Measurements from ENCODE around the gene LAMC2. TPM values are rescaled to one million over a fixed set of nuclear protein-coding genes. Genes with fewer than 3 reads are reported as not detected.

Gene LAMC2
- total RNA-seq, 1 donor from 2014 or later: not detected

DNA sequence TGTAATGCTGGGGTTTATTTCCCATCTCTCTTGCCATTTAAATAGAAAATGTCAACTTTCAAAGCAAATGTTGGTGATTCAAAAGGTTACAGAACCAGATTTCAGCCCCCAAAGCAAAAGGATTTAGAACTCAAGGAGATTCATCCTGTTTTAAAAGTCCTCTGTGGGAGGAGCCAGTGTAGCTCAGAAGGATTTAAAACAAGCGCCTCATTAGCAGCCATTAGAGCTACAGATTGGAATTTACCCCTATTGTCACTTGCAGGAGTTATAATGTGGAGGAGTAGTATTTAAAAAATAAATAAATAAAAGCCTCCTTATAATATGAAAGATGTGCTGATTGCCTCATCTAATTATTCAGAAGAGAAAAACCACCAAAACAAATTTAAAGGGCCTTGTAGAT lies 107.8 kb downstream of the LAMC2 start:
- Mint-ChIP-seq H3K36me3 (ENCODE audit: low read depth) (no peaks in the 10 kb centered on the region), H3K4me3 (ENCODE audit: low read depth) (no peak overlapping the region)
- DNase-seq (ENCODE audit: low spot score): no peak

More for the DNA sequence above, 107.8 kb downstream of the LAMC2 start:
- H3K27ac Mint-ChIP-seq: no peak overlapping the region
- peaks cover 8% of the 10 kb centered on the region for H3K27me3 Mint-ChIP-seq (ENCODE audit: low read depth)
- H3K9me3 Mint-ChIP-seq: no peaks in the 10 kb centered on the region
- intact Hi-C loops (cut with micrococcal nuclease): no loop called here
- H3K4me1 Mint-ChIP-seq (ENCODE audit: low read depth): no peaks in the 10 kb centered on the region

Other genes with a start within 250 kb of the LAMC2 start
- gene SHCBP1L, start 233.1 kb upstream of the LAMC2 start, total RNA-seq: not detected in 2 replicates
- gene LAMC1, start 162.8 kb upstream of the LAMC2 start, total RNA-seq: 0.05 and 0.39 TPM in 2 replicates
- not detected in 2 replicates for gene NMNAT2, start 232.1 kb downstream of the LAMC2 start, total RNA-seq